Thyroid gland (tissue), 4 donors: ENCODE measurements around the gene TBC1D22A. TPM values are rescaled to one million over a fixed set of nuclear protein-coding genes. Genes with fewer than 3 reads are reported as not detected.

ENCODE experiments used
- DNase-seq, 2 donors: peaks; one replicate each; pipeline ENCODE4 v3.0.0-alpha.2; 2019
- H3K27ac ChIP-seq, 3 donors: fragments of 200-600 bp; sonication (generic); 1 replicate in 2 of 3; 2 replicates in 1 of 3; pipeline ENCODE4 v1.5.1; 2016 to 2019; ENCODE audit warnings: mild to moderate bottlenecking in 1 of 3, moderate library complexity in 1 of 3
- H3K27me3 ChIP-seq: fragments of 200-600 bp; sonication (generic); one replicate; pipeline ENCODE4 v1.5.1; 2019
- H3K36me3 ChIP-seq, 2 donors: fragments of 200-600 bp; sonication (generic); one replicate each; pipeline ENCODE4 v1.5.1; 2016 to 2019
- H3K4me1 ChIP-seq, 2 donors: fragments of 200-600 bp; sonication (generic); one replicate each; pipeline ENCODE4 v1.5.1; 2017 to 2019
- H3K4me3 ChIP-seq, 3 donors: fragments of 200-600 bp; sonication (generic); replicated peaks in 1 of 3; 1 replicate in 2 of 3; 2 replicates in 1 of 3; pipeline ENCODE4 v1.5.1; 2016; ENCODE audit warnings: mild to moderate bottlenecking in 1 of 3
- H3K9me3 ChIP-seq: fragments of 200-600 bp; sonication (generic); one replicate; pipeline ENCODE4 v1.5.1; 2017
- POLR2A ChIP-seq, 2 donors: fragments of 450-650 bp; IDR thresholded peaks; one replicate each; pipeline ENCODE4 v1.6.1; 2017; ENCODE audit warnings: antibody characterized with exemption in 2 of 2, mild to moderate bottlenecking in 2 of 2, moderate library complexity in 1 of 2
- WGBS, 2 donors: methylation state at CpG; one replicate each; pipeline ENCODE4 v1.1.5; 2017; 5-methylcytosine and 5-hydroxymethylcytosine counted together
- intact Hi-C: fragments of 100-400 bp; cut with DNase I; formaldehyde crosslinking; loops from one replicate; pipeline ENCODE4 v1.15.1; 2023
- total RNA-seq, 4 donors: library from RNA; depleted of rRNA; stranded (reverse); fragments of >200 nt; gene quantifications; one replicate each; pipeline ENCODE4 v1.2.3, GENCODE V29; 2016
- TF ChIP-seq, protein P1 (sequence below), 6 experiments: fragments of 200-600 bp in 3 of 6; fragments of 450-650 bp in 3 of 6; sonication (generic) in 3 of 6; IDR thresholded peaks; one replicate each; pipeline ENCODE4 v1.5.1; 2016 to 2019; ENCODE audit warnings: antibody characterized with exemption in 6 of 6, mild to moderate bottlenecking in 2 of 6, inconsistent platforms in 1 of 6, moderate library complexity in 1 of 6

The TBC1D22A gene
- total RNA-seq, 4 donors from 2014 or later, result 26.7 to 34.6 (median 33.2) TPM

GRCh38 chr22:46864314-46865051 lies 102.0 kb downstream of the TBC1D22A start:
- H3K27me3 ChIP-seq, result no peaks in the 10 kb centered on the region
- no peaks in the 10 kb centered on the region for H3K9me3 ChIP-seq
- TF ChIP-seq, protein P1, sequence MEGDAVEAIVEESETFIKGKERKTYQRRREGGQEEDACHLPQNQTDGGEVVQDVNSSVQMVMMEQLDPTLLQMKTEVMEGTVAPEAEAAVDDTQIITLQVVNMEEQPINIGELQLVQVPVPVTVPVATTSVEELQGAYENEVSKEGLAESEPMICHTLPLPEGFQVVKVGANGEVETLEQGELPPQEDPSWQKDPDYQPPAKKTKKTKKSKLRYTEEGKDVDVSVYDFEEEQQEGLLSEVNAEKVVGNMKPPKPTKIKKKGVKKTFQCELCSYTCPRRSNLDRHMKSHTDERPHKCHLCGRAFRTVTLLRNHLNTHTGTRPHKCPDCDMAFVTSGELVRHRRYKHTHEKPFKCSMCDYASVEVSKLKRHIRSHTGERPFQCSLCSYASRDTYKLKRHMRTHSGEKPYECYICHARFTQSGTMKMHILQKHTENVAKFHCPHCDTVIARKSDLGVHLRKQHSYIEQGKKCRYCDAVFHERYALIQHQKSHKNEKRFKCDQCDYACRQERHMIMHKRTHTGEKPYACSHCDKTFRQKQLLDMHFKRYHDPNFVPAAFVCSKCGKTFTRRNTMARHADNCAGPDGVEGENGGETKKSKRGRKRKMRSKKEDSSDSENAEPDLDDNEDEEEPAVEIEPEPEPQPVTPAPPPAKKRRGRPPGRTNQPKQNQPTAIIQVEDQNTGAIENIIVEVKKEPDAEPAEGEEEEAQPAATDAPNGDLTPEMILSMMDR (IDR thresholded peaks at IDR 0.05), result no peak
- TF ChIP-seq POLR2A (IDR thresholded peaks at IDR 0.05), result no peak
- no peak overlapping the region for H3K27ac ChIP-seq
- H3K36me3 ChIP-seq, result no peaks in the 10 kb centered on the region
- intact Hi-C loops, result no loop called here
- 94 to 97% methylated on average over 10 of the region's 10 CpGs for WGBS, 2 donors
- no peak for DNase-seq
- H3K4me1 ChIP-seq, result no peaks in the 10 kb centered on the region
- no peak overlapping the region for H3K4me3 ChIP-seq

GRCh38 chr22:46865052-46865434 lies 102.6 kb downstream of the TBC1D22A start:
- Histone ChIP-seq H3K36me3 (no peaks in the 10 kb centered on the region), H3K4me1 (no peaks in the 10 kb centered on the region), H3K27me3 (no peaks in the 10 kb centered on the region), H3K9me3 (no peaks in the 10 kb centered on the region), H3K27ac (no peak overlapping the region), H3K4me3 (no peak overlapping the region)
- no peak for TF ChIP-seq POLR2A (IDR thresholded peaks at IDR 0.05)
- TF ChIP-seq, protein P1 (IDR thresholded peaks at IDR 0.05), result no peak
- intact Hi-C loops, result no loop called here
- WGBS, 2 donors, result 94 to 97% methylated on average over 3 of the region's 3 CpGs
- no peak for DNase-seq

DNA sequence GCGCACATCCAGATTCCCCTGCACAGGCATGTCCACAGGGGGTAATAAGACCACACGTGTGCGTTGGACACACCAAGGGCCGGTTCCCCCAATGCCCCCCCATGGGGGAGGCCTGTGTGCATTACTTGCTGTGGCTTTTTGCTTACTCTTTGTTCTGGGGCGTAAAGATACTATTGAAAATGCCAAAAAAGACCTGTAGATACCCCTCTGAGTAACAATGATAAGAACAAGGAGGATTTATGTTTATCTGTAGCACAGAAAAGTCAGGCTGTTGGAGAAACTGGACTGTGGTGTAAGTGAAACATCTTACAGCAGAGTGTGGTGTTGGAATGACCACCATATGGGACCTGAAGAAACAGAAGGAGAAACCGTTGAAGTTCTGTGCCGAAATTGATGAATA lies 103.2 kb downstream of the TBC1D22A start:
- TF ChIP-seq, protein P1 (IDR thresholded peaks at IDR 0.05), result no peak
- TF ChIP-seq POLR2A (IDR thresholded peaks at IDR 0.05), result no peak
- Histone ChIP-seq H3K27ac (no peak overlapping the region), H3K4me3 (no peak overlapping the region), H3K4me1 (no peaks in the 10 kb centered on the region), H3K9me3 (no peaks in the 10 kb centered on the region), H3K36me3 (no peaks in the 10 kb centered on the region), H3K27me3 (no peaks in the 10 kb centered on the region)
- intact Hi-C loops, result no loop called here
- 96 to 98% methylated on average over 7 of the region's 7 CpGs for WGBS, 2 donors
- no peak for DNase-seq

GRCh38 chr22:46866591-46866990 lies 104.1 kb downstream of the TBC1D22A start:
- Histone ChIP-seq H3K9me3 (no peaks in the 10 kb centered on the region), H3K27ac (no peak overlapping the region), H3K27me3 (no peaks in the 10 kb centered on the region), H3K4me3 (no peak overlapping the region), H3K36me3 (no peaks in the 10 kb centered on the region), H3K4me1 (no peaks in the 10 kb centered on the region)
- TF ChIP-seq, protein P1 (IDR thresholded peaks at IDR 0.05), result no peak
- TF ChIP-seq POLR2A (IDR thresholded peaks at IDR 0.05), result no peak
- intact Hi-C loops, result no loop called here
- DNase-seq, result no peak
- WGBS, 2 donors, result 89 to 91% methylated on average over 8 of the region's 8 CpGs

GRCh38 chr22:46867106-46867505 lies 104.7 kb downstream of the TBC1D22A start:
- no peak overlapping the region for H3K27ac ChIP-seq
- no peak for DNase-seq
- intact Hi-C loops, result no loop called here
- no peaks in the 10 kb centered on the region for H3K4me1 ChIP-seq
- H3K9me3 ChIP-seq, result no peaks in the 10 kb centered on the region
- no peak overlapping the region for H3K4me3 ChIP-seq
- WGBS, 2 donors, result 93 to 98% methylated on average over 4 of the region's 4 CpGs
- no peak for TF ChIP-seq POLR2A (IDR thresholded peaks at IDR 0.05)
- TF ChIP-seq, protein P1 (IDR thresholded peaks at IDR 0.05), result no peak
- H3K27me3 ChIP-seq, result no peaks in the 10 kb centered on the region
- no peaks in the 10 kb centered on the region for H3K36me3 ChIP-seq
